H9 (cell line): ENCODE measurements around the gene KIF21B. TPM values are rescaled to one million over a fixed set of nuclear protein-coding genes. Genes with fewer than 3 reads are reported as not detected.

Source experiments
- DNase-seq: peaks from one replicate; pipeline ENCODE4 v3.0.0-alpha.2; 2017
- H2AFZ ChIP-seq: one replicate; pipeline ENCODE4 v1.6.1; 2013; ENCODE audit warnings: mild to moderate bottlenecking, low read length, control low read depth, moderate library complexity
- H2AK5ac ChIP-seq: 2 replicates; pipeline ENCODE4 v1.6.1; 2013; ENCODE audit warnings: low read length, control low read depth, mixed read lengths; ENCODE audit not compliant: insufficient read length
- H2BK120ac ChIP-seq: one replicate; pipeline ENCODE4 v1.6.1; 2013; ENCODE audit warnings: low read depth, mild to moderate bottlenecking, low read length, control low read depth, inconsistent platforms; ENCODE audit not compliant: poor library complexity, severe bottlenecking
- H2BK12ac ChIP-seq: 2 replicates; pipeline ENCODE4 v1.6.1; 2013; ENCODE audit warnings: low read length, control low read depth, mixed read lengths, low read depth; ENCODE audit not compliant: insufficient read length
- H2BK15ac ChIP-seq: 2 replicates; pipeline ENCODE4 v1.6.1; 2013; ENCODE audit warnings: low read depth, low read length, control low read depth
- H2BK20ac ChIP-seq: one replicate; pipeline ENCODE4 v1.6.1; 2013; ENCODE audit warnings: low read depth, mild to moderate bottlenecking, low read length, control low read depth, inconsistent platforms; ENCODE audit not compliant: poor library complexity, severe bottlenecking
- H2BK5ac ChIP-seq: 2 replicates; pipeline ENCODE4 v1.6.1; 2013; ENCODE audit warnings: low read length, control low read depth, mixed read lengths; ENCODE audit not compliant: insufficient read length
- H3K14ac ChIP-seq: 2 replicates; pipeline ENCODE4 v1.6.1; 2013; ENCODE audit warnings: low read length, control low read depth; ENCODE audit not compliant: insufficient read depth
- H3K18ac ChIP-seq: 2 replicates; pipeline ENCODE4 v1.6.1; 2013; ENCODE audit warnings: low read depth, mild to moderate bottlenecking, mixed read lengths, low read length, control low read depth; ENCODE audit not compliant: insufficient read length
- H3K23ac ChIP-seq: 2 replicates; pipeline ENCODE4 v1.6.1; 2013; ENCODE audit warnings: low read length, control low read depth, mixed read lengths, low read depth; ENCODE audit not compliant: insufficient read length
- H3K23me2 ChIP-seq: 2 replicates; pipeline ENCODE4 v1.6.1; 2013; ENCODE audit warnings: low read depth, mild to moderate bottlenecking, mixed read lengths, low read length, control low read depth; ENCODE audit not compliant: insufficient read length, poor library complexity, severe bottlenecking
- H3K27ac ChIP-seq: 2 replicates; pipeline ENCODE4 v1.5.1; 2013; ENCODE audit warnings: low read length, control low read depth, mixed read lengths, low read depth; ENCODE audit not compliant: insufficient read length
- H3K27me3 ChIP-seq: 2 replicates; pipeline ENCODE4 v1.6.1; 2013; ENCODE audit warnings: low read length, control low read depth, inconsistent platforms; ENCODE audit not compliant: insufficient read depth
- H3K4ac ChIP-seq: 2 replicates; pipeline ENCODE4 v1.6.1; 2013; ENCODE audit warnings: low read depth, mild to moderate bottlenecking, control low read depth, inconsistent platforms, low read length, moderate library complexity
- H3K4me1 ChIP-seq: 2 replicates; pipeline ENCODE4 v1.6.1; 2013; ENCODE audit warnings: low read length, control low read depth, inconsistent platforms; ENCODE audit not compliant: insufficient read depth
- H3K4me2 ChIP-seq: 2 replicates; pipeline ENCODE4 v1.6.1; 2013; ENCODE audit warnings: low read length, control low read depth, mixed read lengths; ENCODE audit not compliant: insufficient read length, insufficient read depth
- H3K56ac ChIP-seq: 2 replicates; pipeline ENCODE4 v1.6.1; 2013; ENCODE audit warnings: low read depth, mild to moderate bottlenecking, mixed read lengths, low read length, control low read depth; ENCODE audit not compliant: insufficient read length
- H3K79me1 ChIP-seq: 2 replicates; pipeline ENCODE4 v1.6.1; 2013; ENCODE audit warnings: low read depth, mild to moderate bottlenecking, moderate library complexity, low read length, control low read depth, inconsistent platforms; ENCODE audit not compliant: insufficient read depth, poor library complexity, severe bottlenecking
- H3K79me2 ChIP-seq: 2 replicates; pipeline ENCODE4 v1.6.1; 2013; ENCODE audit warnings: low read length, control low read depth, inconsistent platforms; ENCODE audit not compliant: insufficient read depth
- H3K9ac ChIP-seq: 2 replicates; pipeline ENCODE4 v1.6.1; 2013; ENCODE audit warnings: low read length, control low read depth, mixed read lengths; ENCODE audit not compliant: insufficient read length; ENCODE audit errors: extremely low read depth
- H3K9me3 ChIP-seq: one replicate; pipeline ENCODE4 v1.6.1; 2013; ENCODE audit warnings: low read depth, low read length, inconsistent platforms; ENCODE audit not compliant: control insufficient read depth
- H3T11ph ChIP-seq: one replicate; pipeline ENCODE4 v1.6.1; 2013; ENCODE audit warnings: mild to moderate bottlenecking, low read length, control low read depth, inconsistent platforms
- H4K20me1 ChIP-seq: one replicate; pipeline ENCODE4 v1.6.1; 2013; ENCODE audit not compliant: control insufficient read depth, insufficient read length, insufficient read depth
- H4K5ac ChIP-seq: 2 replicates; pipeline ENCODE4 v1.6.1; 2013; ENCODE audit warnings: low read depth, mild to moderate bottlenecking, mixed read lengths, low read length, control low read depth; ENCODE audit not compliant: insufficient read length
- H4K8ac ChIP-seq: replicated peaks from 2 replicates; pipeline ENCODE4 v1.6.1; 2013; ENCODE audit warnings: low read length, control low read depth, mixed read lengths, low read depth; ENCODE audit not compliant: insufficient read length
- H4K91ac ChIP-seq: 2 replicates; pipeline ENCODE4 v1.6.1; 2013; ENCODE audit warnings: low read depth, mild to moderate bottlenecking, moderate library complexity, mixed read lengths, low read length, control low read depth; ENCODE audit not compliant: insufficient read length
- H3K27ac Mint-ChIP-seq, 3 experiments: 2 replicates in 2 of 3; 3 replicates in 1 of 3; pipeline ENCODE4 v1.8.0; 2020 to 2021; ENCODE audit warnings: mixed read lengths in 3 of 3, mild to moderate bottlenecking in 1 of 3, moderate library complexity in 1 of 3
- H3K27me3 Mint-ChIP-seq: 2 replicates; pipeline ENCODE4 v1.8.0; 2021; ENCODE audit warnings: low read depth, mild to moderate bottlenecking, moderate library complexity, mixed read lengths
- H3K36me3 Mint-ChIP-seq, 3 experiments: 2 replicates in 2 of 3; 3 replicates in 1 of 3; pipeline ENCODE4 v1.8.0; 2020 to 2021; ENCODE audit warnings: low read depth in 3 of 3, mixed read lengths in 3 of 3; ENCODE audit not compliant: insufficient read depth in 1 of 3
- H3K4me1 Mint-ChIP-seq, 2 experiments: 2 replicates each; pipeline ENCODE4 v1.8.0; 2020; ENCODE audit warnings: mixed read lengths in 2 of 2
- H3K4me3 Mint-ChIP-seq, 2 experiments: 2 replicates in 1 of 2; 3 replicates in 1 of 2; pipeline ENCODE4 v1.8.0; 2020 to 2021; ENCODE audit warnings: mild to moderate bottlenecking in 2 of 2, mixed read lengths in 2 of 2, moderate library complexity in 1 of 2
- H3K9me3 Mint-ChIP-seq, 2 experiments: 2 replicates in 1 of 2; 3 replicates in 1 of 2; pipeline ENCODE4 v1.8.0; 2020; ENCODE audit warnings: mild to moderate bottlenecking in 2 of 2, mixed read lengths in 2 of 2, moderate library complexity in 1 of 2
- CTCF ChIP-seq: fragments of 200-600 bp; sonication (generic); conservative IDR thresholded peaks from 3 replicates; pipeline ENCODE4 v1.8.0; 2021; ENCODE audit warnings: antibody characterized with exemption, mild to moderate bottlenecking
- WGBS: extraction: QIAGEN DNeasy Blood & Tissue Kit; methylation state at CpG from one replicate; pipeline ENCODE4 v1.1.7; 2013; ENCODE audit warnings: missing lambda C conversion rate, low lambda C conversion rate, mixed read lengths; ENCODE audit not compliant: insufficient read length; ENCODE audit errors: extremely low coverage; 5-methylcytosine and 5-hydroxymethylcytosine counted together
- total RNA-seq: library from RNA; stranded (reverse); gene quantifications from 2 replicates; pipeline ENCODE4 v1.2.1, GENCODE V29; 2021

KIF21B gene
- total RNA-seq, 1 experiment from 2014 or later: 7.5 TPM

GRCh38 chr1:200992382-200993048 is 31.0 kb downstream of the KIF21B start:
- Mint-ChIP-seq H3K9me3 (no peaks in the 10 kb centered on the region), H3K27ac (peak overlapping the region in 1 of 3 experiments; percentile 68; a peak in 2 of 7 replicates), H3K4me1 (no peaks in the 10 kb centered on the region), H3K36me3 (peaks cover 18 to 32% (median 18%) of the 10 kb centered on the region in 3 experiments; a peak in 6 of 7 replicates), H3K4me3 (no peak overlapping the region), H3K27me3 (no peaks in the 10 kb centered on the region)
- H3K56ac ChIP-seq: no peak overlapping the region
- H3K79me1 ChIP-seq: no peaks in the 10 kb centered on the region
- no peak overlapping the region for H3K23ac ChIP-seq
- no peaks in the 10 kb centered on the region for H3K79me2 ChIP-seq
- H3K27me3 ChIP-seq: no peaks in the 10 kb centered on the region
- H2AK5ac ChIP-seq: no peak overlapping the region
- H3T11ph ChIP-seq: no peak overlapping the region
- no peak overlapping the region for H2BK15ac ChIP-seq
- H4K91ac ChIP-seq: no peak overlapping the region
- H2BK12ac ChIP-seq: no peak overlapping the region
- H2BK120ac ChIP-seq: no peak overlapping the region
- H3K23me2 ChIP-seq: no peaks in the 10 kb centered on the region
- no peak overlapping the region for H3K4ac ChIP-seq
- H4K5ac ChIP-seq: no peak overlapping the region
- no peak overlapping the region for H3K27ac ChIP-seq
- no CpG with 5 or more reads among the region's 4 CpGs for WGBS
- no peaks in the 10 kb centered on the region for H3K9me3 ChIP-seq
- no peak for DNase-seq
- no peak overlapping the region for H3K14ac ChIP-seq
- no peak overlapping the region for H2BK5ac ChIP-seq
- no peak overlapping the region for H2AFZ ChIP-seq
- no peak overlapping the region for H3K4me2 ChIP-seq
- no peaks in the 10 kb centered on the region for H3K4me1 ChIP-seq
- no peak overlapping the region for H4K8ac ChIP-seq
- no peak for TF ChIP-seq CTCF
- H3K18ac ChIP-seq: no peak overlapping the region
- no peak overlapping the region for H2BK20ac ChIP-seq
- H4K20me1 ChIP-seq: no peaks in the 10 kb centered on the region
- no peak overlapping the region for H3K9ac ChIP-seq
